GM20431 (cell line): ENCODE data around the gene HEPACAM.

Experiments used
- in situ Hi-C: fragments of 300-500 bp; cut with MseI, MboI; formaldehyde crosslinking; loops from one replicate; pipeline ENCODE4 v1.15.0; 2020; ENCODE audit warnings: low sequenced_read_pairs; ENCODE audit not compliant: unreplicated experiment

The HEPACAM gene

GRCh38 chr11:124889191-124890091 lies 46.4 kb downstream of the HEPACAM start:
- in situ Hi-C loops, result no loop called here

- in situ Hi-C loops, result no loop called here
Measured at GRCh38 chr11:124887667-124888013, 48.2 kb downstream of the HEPACAM start.

- in situ Hi-C loops, result no loop called here
Measured at GRCh38 chr11:124886978-124887666, 48.7 kb downstream of the HEPACAM start.

DNA sequence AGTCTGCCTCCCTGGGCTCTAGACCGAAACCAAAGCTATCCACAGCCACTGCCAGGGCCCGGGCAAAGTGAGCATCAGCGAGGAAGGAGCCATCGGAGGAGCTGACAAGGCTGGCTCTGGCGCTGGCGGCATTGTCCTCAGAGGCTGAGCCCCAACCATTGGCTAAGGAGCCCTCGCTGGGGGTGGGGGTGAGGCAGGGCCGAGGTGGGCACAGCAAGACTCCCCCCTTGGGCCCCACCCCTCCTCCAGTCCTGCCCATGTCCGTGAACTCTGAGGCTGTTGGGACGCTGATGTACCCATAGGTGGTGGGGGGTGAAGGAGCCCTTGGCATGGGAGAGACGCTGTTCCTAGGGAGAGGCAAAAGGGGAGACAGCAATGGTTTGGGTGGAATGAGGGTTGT lies 49.4 kb downstream of the HEPACAM start:
- in situ Hi-C loops, result no loop called here

GRCh38 chr11:124884869-124885479 lies 50.9 kb downstream of the HEPACAM start:
- in situ Hi-C loops, result no loop called here

GRCh38 chr11:124884340-124884739 lies 51.5 kb downstream of the HEPACAM start:
- in situ Hi-C loops, result no loop called here

- in situ Hi-C loops, result no loop called here
Measured at GRCh38 chr11:124882339-124883071, 53.3 kb downstream of the HEPACAM start.

- in situ Hi-C loops, result no loop called here
Measured at GRCh38 chr11:124880958-124881357, 54.9 kb downstream of the HEPACAM start.

DNA sequence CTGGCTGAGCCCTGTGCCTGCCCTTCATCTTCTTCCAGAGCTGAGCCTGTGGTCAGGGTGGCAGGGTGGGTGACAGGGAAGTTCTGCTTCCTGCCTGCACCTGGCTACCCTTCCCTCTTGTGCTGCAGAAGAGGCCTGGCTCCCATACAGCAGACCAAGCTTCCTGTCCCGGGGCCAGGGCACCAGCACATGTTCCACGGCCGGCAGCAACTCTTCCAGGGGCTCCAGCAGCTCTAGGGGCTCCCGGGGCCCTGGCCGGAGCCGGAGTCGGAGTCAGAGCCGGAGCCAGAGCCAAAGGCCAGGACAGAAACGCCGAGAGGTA lies 55.6 kb downstream of the HEPACAM start:
- in situ Hi-C loops, result no loop called here

DNA sequence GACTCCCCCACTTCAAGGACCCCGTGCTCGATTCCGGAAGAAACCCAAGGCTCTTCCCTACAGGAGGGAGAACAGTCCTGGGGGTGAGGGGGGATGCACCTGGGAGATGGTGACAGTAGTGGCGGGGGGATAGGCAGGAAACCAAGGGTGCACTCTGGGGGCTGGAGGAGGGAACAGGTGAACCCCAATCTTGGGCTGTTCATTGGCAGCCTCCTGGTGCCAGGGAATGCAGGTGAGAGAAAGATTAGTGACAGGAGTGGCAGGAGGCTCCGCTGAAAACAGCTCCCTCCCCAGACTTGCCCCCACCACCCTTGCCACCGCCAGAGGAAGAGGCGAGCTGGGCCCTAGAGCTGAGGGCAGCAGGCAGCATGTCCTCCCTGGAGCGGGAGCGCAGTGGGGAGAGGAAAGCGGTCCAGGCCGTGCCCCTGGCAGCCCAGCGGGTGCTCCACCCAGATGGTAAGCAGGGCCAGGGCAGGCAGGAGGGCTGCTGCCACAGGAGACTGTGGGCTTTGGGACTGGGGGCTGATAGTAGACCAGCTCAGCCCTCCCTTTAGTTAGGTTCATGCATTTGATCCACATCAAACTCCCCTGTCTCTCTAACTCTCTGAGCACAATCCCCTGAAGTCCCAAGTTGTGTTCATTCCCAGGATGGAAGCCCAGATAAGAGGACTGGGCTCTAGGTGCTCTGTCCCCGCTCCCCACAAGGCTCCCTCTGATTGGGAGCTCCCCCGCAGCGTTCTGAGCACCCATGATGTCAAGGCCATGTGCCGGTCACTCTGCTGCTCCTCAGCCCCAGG lies 56.2 kb downstream of the HEPACAM start:
- in situ Hi-C loops, result no loop called here

GRCh38 chr11:124878759-124879492 lies 56.9 kb downstream of the HEPACAM start:
- in situ Hi-C loops, result no loop called here

GRCh38 chr11:124877910-124878758 lies 57.7 kb downstream of the HEPACAM start:
- in situ Hi-C loops, result no loop called here

DNA sequence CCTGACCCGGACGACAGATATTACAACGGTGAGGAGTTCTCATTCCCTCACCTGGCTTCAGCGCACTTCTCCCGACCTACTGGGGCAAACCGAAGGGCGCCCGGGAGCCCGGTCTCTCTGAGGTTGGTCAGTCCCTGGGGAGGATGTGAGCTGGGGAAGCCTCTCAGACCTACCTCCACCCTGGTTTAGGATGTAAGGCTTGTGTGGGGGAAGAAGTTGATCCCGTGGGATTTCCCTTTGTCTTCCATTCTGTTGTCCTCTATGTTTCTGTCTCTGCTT lies 58.3 kb downstream of the HEPACAM start:
- in situ Hi-C loops, result no loop called here

GRCh38 chr11:124876818-124877630 lies 58.8 kb downstream of the HEPACAM start:
- in situ Hi-C loops, result no loop called here

- in situ Hi-C loops, result no loop called here
Measured at GRCh38 chr11:124875943-124876817, 59.7 kb downstream of the HEPACAM start.

GRCh38 chr11:124875401-124875800 lies 60.4 kb downstream of the HEPACAM start:
- in situ Hi-C loops, result no loop called here
